ENCODE measurements around the gene PPP1R15B.
A peak's percentile ranks its signal among the peaks of the same experiment; 100 is the strongest.

PPP1R15B gene

DNA sequence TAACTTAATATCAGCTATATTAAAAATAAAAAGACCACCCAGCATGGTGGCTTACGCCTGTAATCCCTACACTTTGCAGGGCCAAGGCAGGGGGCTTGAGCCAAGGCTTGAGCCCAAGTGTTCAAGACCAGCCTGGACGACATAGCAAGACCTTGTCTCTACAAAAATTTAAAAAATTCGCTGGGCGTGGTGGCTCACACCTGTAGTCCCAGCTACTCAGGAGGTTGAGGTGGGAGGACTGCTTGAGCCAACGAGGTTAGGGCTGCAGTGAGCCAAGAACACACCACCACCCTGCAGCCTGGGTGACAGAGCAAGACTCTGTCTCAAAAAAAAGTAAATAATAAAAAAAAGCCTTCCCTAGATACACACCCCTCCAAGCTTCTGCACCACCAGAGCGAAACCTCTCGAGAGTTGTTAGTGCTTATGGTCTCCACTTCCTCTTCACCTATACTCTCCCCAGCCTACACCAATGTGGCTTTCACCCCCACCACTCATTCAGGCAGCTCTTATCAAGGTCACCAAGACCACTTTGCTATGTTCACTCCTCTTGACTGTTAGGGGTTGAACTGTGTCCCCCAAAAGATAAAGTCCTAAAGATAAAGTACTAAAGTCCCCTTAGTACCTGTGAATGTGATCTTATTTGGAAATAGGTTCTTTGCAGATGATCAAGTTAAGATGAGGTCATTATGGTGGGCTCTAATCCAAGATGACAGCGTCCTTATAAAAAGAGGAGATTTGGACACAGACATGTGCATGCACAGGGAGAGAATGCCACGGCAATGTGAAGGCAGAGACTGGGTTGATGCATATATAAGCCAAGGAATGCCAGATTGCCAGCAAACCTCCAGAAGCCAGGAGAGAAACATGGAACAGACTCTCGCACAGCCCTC is 6.8 kb upstream of the PPP1R15B start:
- DNase-seq, result no peak

- DNase-seq, result peak; percentile 48
These were observed 5.7 kb upstream of the PPP1R15B start for GRCh38 chr1:204417074-204417997.

- DNase-seq, result no peak
These were observed 5.0 kb upstream of the PPP1R15B start for GRCh38 chr1:204416589-204417073.

DNA sequence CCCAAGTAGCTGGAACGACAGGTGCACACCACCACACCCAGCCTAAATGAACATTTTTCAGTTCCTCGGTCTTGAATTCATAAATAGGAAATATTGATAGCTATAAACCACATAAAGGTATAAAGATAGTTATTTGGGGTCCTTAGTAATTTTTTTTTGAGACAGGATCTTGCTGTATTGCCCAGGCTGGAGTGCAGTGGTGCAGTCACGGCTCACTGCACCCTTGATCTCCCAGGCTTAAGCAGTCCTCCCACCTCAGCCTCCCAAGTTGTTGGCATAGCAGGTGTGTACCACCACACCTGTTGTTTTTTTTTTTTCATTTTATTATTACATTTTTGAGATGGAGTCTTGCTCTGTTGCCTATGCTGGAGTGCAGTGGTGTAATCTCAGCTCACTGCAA is 3.7 kb upstream of the PPP1R15B start:
- no peak for DNase-seq

DNA sequence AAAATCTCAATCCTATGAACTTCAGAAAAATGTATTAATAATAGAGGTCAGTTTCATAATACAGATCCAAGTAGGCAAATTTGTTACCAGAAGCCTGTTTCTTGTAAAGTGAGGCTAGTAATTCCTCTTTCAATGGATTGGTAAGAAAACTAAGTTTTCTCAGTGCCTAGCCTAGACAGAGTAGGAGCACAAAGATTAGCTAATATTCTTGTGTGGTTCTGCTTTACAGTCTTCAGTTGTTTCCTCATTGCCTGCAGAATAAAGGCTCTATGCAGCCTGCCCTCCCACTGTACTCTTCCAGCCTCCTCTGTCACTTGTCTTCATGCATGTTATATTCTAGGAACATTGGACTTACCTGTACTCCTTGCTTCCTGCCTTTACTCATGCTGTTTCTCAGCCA is 2.4 kb upstream of the PPP1R15B start:
- no peak for DNase-seq

GRCh38 chr1:204413170-204413535 is 1.5 kb upstream of the PPP1R15B start:
- DNase-seq, result no peak

DNA sequence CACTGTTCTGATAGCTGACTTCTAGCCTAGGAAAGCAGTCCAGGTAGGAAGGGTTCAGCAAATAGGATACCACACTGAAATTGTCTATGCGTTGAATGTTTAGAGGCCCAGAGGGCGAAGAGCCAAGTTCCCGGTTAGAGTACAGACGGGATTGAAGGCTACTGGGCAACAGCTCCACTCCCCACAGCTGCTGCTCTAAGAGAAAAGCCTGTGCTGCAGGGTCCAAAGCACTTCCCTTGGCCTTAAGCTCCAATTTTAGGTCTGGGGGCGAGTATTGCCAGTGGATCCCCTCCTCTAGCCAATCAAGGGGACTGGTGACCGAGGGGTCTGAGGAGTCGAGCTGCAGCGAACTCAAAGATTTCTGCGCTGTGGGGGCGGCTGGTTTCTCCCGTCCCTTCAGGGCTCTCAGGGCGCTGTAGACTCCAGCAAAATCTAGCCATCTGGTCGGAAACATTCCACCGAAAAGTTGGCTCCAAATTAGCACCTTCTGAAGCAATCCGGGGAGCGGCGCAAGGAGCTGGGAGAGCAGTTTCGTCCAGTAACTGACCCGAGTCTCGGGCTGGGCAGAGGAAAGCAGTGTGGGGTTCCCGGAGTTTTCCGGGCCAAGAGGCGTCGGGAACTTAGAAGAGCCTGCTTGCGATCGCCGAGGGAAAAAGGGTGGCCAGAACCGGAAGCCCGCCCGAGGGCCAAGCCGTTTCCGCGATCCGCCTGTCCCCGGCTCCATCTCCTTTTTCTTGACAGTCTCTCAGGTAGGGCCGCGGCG is 748 bp downstream of the PPP1R15B start:
- DNase-seq, result peak; percentile 12

GRCh38 chr1:204409836-204410687 is 1.6 kb downstream of the PPP1R15B start:
- DNase-seq, result no peak

GRCh38 chr1:204409123-204409522 is 2.5 kb downstream of the PPP1R15B start:
- no peak for DNase-seq

- no peak for DNase-seq
These were observed 3.0 kb downstream of the PPP1R15B start for GRCh38 chr1:204408602-204409001.

GRCh38 chr1:204408074-204408507 is 3.5 kb downstream of the PPP1R15B start:
- no peak for DNase-seq

DNA sequence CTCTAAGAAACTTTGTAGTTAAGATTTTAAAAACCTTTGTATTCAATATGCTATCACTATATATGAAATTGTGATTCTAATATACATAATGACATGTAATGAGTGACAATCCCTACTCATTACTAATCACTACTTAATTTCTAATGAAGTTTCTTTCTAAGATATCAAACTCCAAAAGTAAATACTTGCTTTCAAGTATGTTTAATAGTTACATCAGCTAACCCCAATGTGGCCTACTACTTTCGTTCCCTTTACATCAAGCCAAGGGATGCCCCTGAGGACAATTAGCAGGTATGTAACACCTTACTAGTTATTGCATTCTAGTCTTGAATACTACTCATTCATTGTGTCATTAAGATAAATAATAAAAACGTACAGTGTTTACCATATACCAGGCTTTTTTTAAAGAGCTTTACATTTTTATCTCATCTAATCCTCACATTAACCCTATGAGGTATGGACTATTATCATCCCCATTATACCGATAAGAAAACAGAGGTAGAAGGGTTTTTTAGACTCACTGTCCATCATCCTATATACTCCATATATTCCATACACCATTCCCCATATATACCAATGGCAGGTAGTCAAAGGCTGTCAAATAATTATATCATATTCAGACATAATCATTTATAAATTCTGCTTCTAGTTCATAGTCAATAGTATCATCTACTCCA is 4.2 kb downstream of the PPP1R15B start:
- DNase-seq, result no peak

- no peak for DNase-seq
These were observed 5.0 kb downstream of the PPP1R15B start for GRCh38 chr1:204406621-204407020.

DNA sequence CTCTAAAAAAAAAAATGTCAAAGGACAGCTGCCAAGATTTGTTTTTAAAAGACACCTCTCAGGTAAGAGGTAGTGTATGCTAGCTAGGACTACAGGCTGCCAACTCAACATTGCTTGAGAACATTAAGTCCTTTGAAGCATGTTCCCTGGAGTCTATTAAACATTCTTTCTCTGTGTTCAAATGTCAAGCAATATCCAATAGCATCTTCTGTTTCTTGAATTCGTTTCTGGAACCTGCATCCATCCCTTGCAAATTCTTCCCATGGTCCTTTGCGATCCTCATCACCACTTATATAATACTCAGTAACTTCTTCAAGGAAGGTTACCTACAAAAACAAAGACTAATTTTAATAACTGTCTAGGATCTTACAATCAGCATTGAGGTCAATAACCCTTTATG is 5.6 kb downstream of the PPP1R15B start:
- no peak for DNase-seq

DNA sequence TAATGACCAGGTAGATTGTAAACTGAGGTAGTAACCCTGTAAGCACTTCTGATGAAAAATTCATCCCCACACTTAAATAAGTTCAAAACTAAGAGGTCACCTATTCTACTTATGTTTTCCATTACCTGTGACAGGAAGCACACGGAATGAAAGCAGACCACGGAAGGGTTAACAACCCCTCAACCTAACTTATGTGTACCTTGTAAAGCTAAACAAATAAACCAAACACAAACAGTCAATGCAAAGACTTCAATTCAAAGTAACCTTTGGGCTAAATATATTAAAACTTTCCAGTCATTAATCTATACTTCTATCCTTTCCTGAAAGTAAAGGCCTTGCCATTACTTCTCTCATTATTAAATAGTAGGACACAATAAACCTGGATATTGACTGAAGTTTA is 7.0 kb downstream of the PPP1R15B start:
- no peak for DNase-seq

GRCh38 chr1:204402391-204402790 is 9.2 kb downstream of the PPP1R15B start:
- no peak for DNase-seq

- DNase-seq, result no peak
These were observed 9.9 kb downstream of the PPP1R15B start for GRCh38 chr1:204401730-204402129.

- DNase-seq, result no peak
These were observed 10.6 kb downstream of the PPP1R15B start for GRCh38 chr1:204400882-204401510.

DNA sequence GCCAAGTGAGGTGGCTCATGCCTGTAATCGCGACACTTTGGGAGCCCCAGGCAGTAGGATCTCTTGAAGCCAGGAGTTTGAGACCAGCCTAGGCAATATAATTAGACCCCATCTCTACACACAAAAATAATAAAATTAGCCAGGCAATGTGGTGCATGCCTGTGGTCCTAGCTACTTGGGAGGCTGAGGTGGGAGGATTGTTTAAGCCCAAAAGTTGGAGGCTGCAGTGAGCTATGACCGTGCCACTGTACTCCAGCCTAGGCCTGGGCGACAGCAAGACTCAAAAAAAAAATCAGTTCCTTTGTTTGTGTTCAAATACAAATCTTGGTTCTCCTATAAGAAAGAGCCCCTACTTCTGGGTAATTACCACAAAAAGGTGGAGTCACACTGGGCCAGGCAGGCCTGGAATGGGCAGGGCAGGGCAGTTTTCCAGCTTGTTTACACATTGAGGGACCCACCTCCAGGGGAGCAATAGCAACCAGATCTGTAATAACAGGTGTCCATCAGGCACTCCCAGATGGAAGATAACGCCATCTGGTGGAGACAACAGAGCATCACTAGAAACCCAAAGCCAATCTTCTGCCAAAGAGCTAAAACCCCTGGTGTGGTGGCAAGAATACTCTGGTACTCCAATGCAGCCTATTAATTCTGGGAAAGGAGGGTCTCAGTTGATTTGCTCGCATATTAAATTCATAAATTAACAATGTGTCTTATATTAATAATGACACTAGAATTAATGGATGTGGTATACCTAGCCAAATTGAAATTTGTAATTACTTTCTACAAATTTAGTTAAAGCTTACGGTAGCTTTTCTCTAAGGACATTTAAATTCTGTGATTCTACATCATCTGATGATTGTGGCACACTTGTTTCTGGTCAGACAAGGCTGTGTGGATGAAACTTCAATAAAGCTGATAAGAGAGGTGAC is 13.2 kb downstream of the PPP1R15B start:
- peak; percentile 49 for DNase-seq
